Fibroblast of pulmonary artery (primary cell): ENCODE results near the gene MPP7.
"Not testable (repeated sequence)": the region's sequence is repeated elsewhere in the genome, so short reads cannot be mapped to it uniquely, and the experiment has no call there.

Source experiments
- DNase-seq: peaks from one replicate; pipeline ENCODE4 v3.0.0-alpha.2; 2010; ENCODE audit warnings: low read depth
- H3K4me3 ChIP-seq: replicated peaks from 2 replicates; pipeline ENCODE4 v1.5.1; 2011; ENCODE audit warnings: low read depth, mild to moderate bottlenecking, control low read depth, low read length, moderate library complexity
- TF ChIP-seq, protein P1 (sequence below): IDR thresholded peaks from 2 replicates; pipeline ENCODE4 v1.5.1; 2011; ENCODE audit warnings: mild to moderate bottlenecking, control low read depth, low read length, inconsistent platforms; ENCODE audit errors: missing control alignments

MPP7 gene

DNA sequence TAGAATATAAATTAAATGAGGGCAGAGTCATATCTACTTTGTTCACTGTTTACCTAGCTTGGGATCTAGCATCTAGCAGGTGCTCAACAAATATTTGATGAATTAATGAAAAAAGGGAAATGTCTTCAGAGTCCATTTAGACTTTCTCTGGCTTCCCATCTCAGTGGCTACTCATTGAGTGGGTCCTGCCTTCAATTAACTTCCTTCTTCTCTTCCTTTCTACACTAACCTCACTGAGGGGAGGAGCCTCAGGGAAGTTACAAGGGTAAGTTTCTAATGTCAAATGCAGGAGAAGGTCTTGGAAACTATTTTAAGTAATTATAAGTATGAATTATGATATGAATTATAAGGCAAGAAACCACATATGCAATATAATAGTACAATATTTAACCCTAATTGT is 28.2 kb upstream of the MPP7 start:
- TF ChIP-seq, protein P1, sequence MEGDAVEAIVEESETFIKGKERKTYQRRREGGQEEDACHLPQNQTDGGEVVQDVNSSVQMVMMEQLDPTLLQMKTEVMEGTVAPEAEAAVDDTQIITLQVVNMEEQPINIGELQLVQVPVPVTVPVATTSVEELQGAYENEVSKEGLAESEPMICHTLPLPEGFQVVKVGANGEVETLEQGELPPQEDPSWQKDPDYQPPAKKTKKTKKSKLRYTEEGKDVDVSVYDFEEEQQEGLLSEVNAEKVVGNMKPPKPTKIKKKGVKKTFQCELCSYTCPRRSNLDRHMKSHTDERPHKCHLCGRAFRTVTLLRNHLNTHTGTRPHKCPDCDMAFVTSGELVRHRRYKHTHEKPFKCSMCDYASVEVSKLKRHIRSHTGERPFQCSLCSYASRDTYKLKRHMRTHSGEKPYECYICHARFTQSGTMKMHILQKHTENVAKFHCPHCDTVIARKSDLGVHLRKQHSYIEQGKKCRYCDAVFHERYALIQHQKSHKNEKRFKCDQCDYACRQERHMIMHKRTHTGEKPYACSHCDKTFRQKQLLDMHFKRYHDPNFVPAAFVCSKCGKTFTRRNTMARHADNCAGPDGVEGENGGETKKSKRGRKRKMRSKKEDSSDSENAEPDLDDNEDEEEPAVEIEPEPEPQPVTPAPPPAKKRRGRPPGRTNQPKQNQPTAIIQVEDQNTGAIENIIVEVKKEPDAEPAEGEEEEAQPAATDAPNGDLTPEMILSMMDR = no peak
- H3K4me3 ChIP-seq = no peak overlapping the region
- no peak for DNase-seq

DNA sequence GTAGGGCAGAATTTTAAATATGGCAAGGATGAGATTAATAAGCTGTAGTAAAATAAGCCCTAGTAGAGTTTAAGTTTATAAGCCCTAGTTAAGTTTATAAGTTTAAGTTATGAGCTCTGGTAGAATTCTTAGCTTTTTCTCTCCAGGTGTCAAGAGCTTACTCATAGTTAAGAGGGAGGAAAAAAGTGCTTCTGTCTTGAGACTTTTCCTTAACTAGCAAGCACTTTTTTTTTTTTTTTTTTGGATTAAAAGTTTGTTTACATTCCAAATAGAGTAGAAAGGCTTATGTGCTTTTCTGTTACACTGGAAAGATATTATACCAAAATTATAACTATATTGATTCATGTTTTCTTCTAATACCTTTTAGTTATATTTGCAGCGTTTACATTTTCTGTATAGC is 25.5 kb upstream of the MPP7 start:
- DNase-seq = no peak
- TF ChIP-seq, protein P1 = no peak
- H3K4me3 ChIP-seq = no peak overlapping the region

DNA sequence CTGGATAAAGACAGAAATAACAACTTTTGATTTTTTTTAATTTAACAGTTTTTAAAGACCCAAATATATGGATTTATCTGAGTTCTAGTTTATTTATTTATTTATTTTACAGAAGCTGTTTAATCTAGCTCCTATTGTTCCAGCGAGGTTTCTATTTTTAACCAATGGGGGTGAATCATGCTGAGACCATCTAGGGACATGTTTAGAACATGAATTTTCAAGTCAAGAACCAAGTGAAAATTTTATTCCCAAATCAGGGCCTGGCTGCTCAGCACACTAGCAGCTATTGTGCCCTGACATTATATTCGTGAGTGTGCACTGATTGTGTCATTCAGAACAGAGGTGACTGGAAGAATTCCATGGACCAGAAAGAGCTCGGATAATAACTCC is 24.6 kb upstream of the MPP7 start:
- no peak overlapping the region for H3K4me3 ChIP-seq
- peak; percentile 31 for DNase-seq
- TF ChIP-seq, protein P1 = no peak

DNA sequence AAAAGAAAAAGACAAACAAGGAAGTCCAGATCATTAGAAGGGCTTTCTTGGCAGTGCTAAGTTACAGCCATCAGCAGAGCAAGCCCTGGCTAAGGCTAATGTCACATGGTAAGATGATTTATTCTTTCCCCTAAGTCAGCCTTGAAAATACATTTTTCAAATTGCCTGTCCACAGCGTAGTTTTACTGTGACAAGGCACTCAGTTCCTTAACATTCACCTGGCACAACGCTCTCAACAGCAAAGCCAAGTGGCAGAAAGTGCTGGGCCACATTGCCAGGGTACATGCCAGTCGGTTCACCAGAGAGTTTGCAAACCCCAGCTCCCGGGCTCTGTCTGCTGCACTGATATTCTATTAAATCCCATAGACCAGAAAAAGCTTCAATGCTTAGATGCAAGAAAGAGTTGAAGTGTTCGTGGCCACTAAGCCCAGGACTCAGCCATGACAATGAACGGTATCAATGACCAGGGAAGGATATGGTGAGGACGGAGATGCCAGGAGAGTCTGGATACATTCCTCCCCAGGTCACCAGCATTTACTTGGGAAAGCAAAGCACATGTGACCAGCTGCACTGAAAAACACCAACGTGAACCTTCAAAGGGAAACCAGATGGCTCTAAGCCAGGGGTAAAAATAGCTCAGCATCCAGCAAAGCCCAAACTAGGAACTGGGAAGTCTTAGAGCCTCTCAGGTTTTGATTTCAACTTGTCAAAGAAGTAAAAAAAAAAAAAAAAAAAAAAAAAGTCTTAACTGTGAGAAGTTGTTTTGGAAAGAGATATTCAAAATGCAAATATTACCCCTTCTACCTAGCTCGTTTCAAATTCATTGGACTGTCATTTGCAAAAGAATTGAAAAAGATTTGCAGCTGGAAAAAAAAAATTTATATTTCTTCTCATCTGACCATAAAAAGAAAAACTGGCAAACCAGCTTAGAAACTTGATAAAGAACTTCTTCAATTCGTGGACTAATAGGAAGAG is 23.9 kb upstream of the MPP7 start:
- peak; percentile 38 for DNase-seq
- H3K4me3 ChIP-seq = no peak overlapping the region
- TF ChIP-seq, protein P1 = no peak

DNA sequence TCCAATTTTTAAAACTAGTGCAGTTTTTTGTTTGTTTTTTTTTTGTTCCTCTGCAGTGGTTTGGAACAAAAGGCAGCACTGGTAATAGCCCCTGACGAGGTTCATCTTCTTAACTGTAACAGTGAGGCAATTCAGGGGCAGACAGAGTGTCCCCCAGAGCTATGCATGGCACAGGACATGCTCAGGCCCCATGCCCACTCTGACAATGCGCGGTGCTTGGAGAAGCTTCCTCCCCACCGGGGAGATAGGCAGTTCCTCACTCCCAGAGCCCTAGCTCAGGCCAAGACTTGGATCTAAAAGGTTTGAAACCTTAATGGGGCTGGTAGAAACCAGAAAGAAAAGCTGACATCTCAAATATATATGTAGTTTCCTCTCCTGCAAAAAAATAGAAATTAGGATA is 17.9 kb upstream of the MPP7 start:
- H3K4me3 ChIP-seq = no peak overlapping the region

DNA sequence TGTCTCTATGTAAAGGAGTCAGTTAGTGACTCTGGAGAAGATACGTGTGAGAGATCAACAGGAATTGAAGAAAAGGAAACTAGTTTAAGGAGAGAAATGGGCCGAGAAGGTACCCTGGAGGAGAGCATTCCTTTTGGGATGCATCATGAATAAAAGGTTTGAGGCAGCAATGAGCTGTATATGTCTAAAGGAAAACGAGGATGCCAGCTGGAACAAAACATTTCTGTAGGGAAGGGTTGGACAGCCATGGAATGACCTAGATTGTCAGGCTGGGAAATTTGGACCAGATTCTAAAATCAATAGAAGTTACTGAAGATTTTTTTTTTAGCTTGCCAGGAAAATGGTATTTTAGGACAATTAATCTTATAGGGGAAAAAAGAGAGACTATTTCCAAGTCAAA is 17.2 kb upstream of the MPP7 start:
- no peak for DNase-seq
- no peak overlapping the region for H3K4me3 ChIP-seq
- TF ChIP-seq, protein P1 = no peak

More for the DNA sequence above, 17.9 kb upstream of the MPP7 start:
- DNase-seq = no peak
- TF ChIP-seq, protein P1 = no peak

DNA sequence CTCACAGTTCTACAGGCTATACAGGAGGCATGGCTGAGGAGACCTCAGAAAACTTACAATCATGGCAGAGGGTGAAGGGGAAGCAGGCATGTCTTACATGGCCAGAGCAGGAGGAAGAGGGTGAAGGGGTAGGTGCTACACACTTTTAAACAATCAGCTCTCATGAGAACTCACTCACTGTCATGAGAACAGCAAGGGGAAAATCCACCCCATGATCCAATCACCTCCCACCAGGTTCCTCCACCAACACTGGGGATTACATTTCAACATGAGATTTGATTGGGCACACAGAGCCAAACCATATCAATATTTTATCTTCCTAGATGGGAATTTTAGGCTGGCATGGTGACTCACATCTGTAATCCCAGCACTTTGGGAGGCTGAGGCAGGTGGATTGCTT is 16.2 kb upstream of the MPP7 start:
- H3K4me3 ChIP-seq, DNase-seq: not testable (repeated sequence)
